COLO668 (cell line): ENCODE results near the gene PGAM2.

Experiments used
- DNase-seq: peaks from one replicate; lab custom pipeline; 2025; ENCODE audit not compliant: unreplicated experiment; lab: John Stamatoyannopoulos, UW

PGAM2 gene

DNA sequence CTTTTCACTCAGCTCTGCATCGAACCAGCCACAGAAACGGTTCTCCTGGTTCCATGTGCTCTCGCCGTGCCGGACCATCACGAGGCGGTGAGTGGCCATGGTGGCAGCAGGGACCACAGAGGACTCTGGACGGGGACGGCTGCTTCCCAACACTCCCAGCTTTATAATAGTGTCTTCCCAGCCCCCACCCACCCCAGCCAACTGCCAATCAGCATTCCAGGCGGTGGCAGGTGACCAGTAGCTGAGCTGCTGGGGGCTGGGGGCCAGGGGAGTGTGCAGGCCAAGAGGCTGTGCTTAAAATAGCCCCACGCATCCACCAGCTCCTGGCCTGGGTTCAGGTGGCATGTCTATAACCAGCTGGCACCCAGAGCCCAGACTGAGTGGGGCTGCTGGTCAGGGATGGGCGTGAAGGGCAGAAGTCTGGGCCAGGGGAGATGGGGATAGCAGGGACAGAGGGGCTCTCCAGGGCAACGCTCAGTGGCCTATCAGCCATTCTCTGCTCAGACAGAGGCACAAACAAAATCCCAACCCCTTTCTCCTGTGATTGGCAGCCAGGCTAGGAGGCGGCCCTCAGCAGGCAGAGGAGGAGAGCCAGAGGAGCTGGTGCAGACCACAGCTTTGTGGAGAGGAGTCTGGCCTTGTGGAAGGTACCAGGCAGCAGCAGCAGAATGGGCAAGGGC lies at the start of gene PGAM2:
TSS of gene PGAM2 (minus strand) at position 137 of the 680 bp plus-strand sequence. CDS start at position 99, 38 bp downstream.
- no peak for DNase-seq

DNA sequence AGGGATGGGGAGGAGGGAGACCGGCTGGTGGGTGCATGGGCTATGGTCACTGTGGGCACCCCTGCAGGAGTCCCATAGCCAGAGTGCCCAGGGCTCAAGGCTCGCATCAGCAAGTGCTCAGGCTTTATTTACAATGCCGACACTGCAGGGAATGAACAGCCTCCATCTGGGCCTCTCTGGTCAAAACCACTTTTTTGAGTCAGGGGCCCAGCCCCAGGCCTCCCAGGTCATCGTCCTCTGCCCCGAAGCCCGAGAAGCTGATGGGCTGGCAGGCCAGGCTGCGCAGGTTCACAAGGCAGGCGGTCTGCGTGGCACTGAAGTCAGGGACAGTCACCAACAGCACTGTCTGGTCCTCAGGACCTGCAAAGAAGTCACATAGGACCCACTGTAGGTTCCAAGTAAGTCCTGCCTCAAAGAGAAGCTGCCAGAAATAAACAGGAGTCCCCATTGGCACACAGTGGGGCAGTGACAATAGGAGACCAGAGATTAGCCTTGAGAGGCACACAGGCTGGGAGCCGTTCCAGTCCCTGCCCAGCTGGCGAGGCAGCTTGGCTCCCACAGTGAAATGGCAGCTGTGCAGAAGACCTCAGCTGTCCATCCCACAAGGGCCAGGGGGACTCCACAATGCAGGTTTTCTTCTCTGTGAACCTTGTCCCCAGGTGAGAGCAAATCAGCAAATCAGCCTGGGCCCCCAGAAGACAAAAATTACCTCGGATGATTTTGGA lies 49.4 kb upstream of the PGAM2 start:
- DNase-seq = no peak

DNA sequence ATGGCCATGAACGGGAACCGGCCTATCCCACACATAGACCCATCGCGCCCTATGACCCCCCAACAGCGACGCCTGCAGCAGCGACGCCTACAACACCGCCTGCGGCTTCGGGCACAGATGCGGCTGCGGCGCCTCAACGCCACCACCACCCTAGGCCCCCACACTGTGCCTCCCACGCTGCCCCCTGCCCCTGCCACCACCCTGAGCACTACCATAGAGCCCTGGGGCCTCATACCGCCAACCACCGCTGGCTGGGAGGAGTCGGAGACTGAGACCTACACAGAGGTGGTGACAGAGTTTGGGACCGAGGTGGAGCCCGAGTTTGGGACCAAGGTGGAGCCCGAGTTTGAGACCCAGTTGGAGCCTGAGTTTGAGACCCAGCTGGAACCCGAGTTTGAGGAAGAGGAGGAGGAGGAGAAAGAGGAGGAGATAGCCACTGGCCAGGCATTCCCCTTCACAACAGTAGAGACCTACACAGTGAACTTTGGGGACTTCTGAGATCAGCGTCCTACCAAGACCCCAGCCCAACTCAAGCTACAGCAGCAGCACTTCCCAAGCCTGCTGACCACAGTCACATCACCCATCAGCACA lies 48.5 kb upstream of the PGAM2 start:
- no peak for DNase-seq

DNA sequence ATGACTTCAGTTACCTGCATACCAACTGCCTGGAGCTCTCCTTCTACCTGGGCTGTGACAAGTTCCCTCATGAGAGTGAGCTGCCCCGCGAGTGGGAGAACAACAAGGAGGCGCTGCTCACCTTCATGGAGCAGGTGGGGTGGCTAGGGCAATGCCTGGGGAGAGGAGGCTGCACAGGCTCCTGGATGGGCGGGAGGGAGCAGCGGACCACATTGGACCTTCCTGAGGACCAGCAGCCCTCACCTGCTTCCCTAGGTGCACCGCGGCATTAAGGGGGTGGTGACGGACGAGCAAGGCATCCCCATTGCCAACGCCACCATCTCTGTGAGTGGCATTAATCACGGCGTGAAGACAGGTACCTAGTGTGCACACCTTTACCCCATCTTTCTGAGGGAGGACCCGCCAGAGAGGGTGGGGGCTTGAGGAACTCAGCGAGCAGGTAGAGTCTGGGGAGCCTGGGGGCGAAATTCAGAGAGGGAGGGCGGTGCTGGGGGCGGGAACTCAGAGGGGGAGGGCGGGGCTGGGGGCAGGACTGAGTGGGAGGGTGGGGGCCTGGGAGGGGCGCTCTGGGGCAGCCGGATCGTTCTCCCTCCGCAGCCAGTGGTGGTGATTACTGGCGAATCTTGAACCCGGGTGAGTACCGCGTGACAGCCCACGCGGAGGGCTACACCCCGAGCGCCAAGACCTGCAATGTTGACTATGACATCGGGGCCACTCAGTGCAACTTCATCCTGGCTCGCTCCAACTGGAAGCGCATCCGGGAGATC lies 47.8 kb upstream of the PGAM2 start:
- DNase-seq = peak; percentile 59

GRCh38 chr7:44112231-44112996 lies 47.0 kb upstream of the PGAM2 start:
- peak; percentile 66 for DNase-seq

- DNase-seq = peak; percentile 57
Observed at GRCh38 chr7:44111761-44112160, 46.4 kb upstream of the PGAM2 start.

- no peak for DNase-seq
Observed at GRCh38 chr7:44110719-44111635, 45.6 kb upstream of the PGAM2 start.

- DNase-seq = no peak
Observed at GRCh38 chr7:44109991-44110390, 44.6 kb upstream of the PGAM2 start.

- no peak for DNase-seq
Observed at GRCh38 chr7:44108768-44109750, 43.7 kb upstream of the PGAM2 start.

DNA sequence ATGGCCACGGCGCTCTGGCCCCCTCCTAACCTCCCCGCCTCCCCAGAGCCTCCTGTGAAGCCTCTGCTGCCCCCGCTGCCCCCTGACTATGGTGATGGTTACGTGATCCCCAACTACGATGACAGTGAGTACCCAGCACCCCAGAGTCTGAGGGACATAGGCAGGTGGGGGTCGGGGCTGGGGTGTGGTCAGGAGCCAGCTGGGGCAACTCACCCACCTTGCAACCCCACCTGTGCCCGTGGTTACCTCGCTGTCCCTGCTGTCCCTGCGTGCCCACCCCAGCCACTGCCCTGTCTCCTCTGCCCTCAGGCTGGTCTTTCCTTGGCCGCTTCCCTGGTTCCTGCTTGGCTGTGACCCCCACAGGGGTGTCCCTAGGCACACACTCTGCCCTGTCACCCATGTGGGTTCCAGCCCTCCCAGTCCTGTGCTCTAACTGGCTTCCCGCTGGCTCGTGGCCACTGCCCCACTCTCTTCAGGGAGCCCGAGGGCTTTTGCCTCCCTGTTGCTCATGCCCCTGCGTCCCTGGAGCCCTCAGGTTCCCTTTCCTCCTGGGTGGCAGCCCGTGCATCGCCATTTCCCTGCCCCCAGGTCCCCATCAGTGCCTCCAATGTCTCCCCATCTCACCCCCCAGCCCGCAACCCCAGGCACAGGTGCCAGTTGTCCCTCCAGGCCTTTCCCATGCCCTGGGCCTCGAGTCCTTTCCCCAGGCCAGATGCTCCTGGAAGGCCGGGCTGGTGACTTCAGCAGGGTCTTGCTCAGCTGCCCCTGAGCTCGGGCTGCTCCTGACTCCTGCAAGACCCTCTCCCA lies 42.8 kb upstream of the PGAM2 start:
- no peak for DNase-seq

DNA sequence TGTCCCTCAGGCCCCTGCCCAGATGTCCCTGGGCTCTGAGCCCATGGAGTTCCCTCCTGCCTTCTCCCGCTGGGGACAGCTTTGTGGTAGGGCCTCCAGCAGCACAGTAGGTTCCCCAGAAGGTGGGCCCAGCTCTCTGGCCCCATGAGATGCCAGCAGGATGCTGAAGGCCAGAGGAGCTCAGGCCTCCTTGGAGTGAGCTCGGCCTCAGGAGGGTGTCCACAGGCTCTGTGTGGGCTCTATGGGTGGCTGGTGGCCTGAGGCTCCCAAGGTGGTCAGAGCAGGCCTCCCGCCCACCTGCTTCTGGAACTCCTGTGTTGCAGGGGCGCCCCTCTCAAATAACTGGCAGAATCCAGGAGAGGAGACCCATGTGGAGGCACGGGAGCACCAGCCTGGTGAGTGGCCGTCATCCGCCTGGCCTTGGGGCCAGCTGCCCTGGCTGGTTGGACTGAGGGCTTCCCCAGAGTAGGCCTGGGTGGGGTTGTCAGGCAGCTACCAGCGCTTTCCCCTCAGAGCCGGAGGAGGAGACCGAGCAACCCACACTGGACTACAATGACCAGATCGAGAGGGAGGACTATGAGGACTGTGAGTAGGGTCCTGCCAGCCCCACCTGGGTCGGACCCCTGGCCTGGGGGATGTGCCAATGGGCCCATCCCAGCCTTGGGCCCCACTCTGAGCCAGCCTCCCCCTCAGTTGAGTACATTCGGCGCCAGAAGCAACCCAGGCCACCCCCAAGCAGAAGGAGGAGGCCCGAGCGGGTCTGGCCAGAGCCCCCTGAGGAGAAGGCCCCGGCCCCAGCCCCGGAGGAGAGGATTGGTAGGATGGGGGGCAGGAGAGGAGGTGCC lies 42.0 kb upstream of the PGAM2 start:
- no peak for DNase-seq

GRCh38 chr7:44106311-44107065 lies 41.1 kb upstream of the PGAM2 start:
- DNase-seq = no peak

- DNase-seq = no peak
Observed at GRCh38 chr7:44105832-44106231, 40.5 kb upstream of the PGAM2 start.

- DNase-seq = no peak
Observed at GRCh38 chr7:44104860-44105771, 39.7 kb upstream of the PGAM2 start.
